Right kidney (tissue), 1 donor: ENCODE measurements around the gene YKT6.
"Not testable (repeated sequence)": the region's sequence is repeated elsewhere in the genome, so short reads cannot be mapped to it uniquely, and the experiment has no call there.

Experiments used
- DNase-seq: peaks from one replicate; pipeline ENCODE4 v3.0.0-alpha.2; 2016

Gene YKT6

GRCh38 chr7:44167920-44168319, 32.9 kb upstream of the YKT6 start:
- no peak for DNase-seq

- DNase-seq, result not testable (repeated sequence)
These were observed 28.9 kb upstream of the YKT6 start for GRCh38 chr7:44171901-44172300.

DNA sequence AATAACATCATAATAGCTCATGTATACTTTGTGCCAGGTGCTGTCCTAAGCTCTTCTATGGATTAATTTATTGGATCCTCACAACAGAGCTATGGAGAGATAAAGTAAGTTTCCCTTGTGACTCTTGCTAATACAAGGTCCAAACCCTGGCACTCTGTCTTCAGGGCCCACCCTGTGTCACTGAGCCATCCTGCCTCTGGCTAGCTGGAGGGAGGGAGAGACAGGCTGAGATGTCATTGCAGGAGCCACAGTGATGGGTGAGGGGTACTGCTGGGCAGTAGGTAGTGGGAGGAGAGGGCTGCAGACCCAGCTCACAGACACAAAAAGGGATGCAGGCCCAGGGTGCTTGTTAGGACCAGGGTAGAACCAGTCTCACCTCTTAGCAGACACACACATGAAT, 28.4 kb upstream of the YKT6 start:
- DNase-seq, result no peak

GRCh38 chr7:44172803-44173424, 27.9 kb upstream of the YKT6 start:
- no peak for DNase-seq

GRCh38 chr7:44173911-44174693, 26.7 kb upstream of the YKT6 start:
- DNase-seq, result no peak

DNA sequence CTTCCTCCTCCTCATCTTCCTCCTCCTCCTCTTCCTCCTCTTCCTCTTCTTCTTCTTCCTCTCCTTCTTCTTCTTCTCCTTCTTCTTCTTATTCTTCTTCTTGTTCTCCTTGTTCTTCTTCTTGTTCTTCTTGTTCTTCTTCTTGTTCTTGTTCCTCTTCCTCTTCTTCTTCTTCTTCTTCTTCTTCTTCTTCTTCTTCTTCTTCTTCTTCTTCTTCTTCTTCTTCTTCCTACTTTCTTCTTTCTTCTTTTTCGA, 26.2 kb upstream of the YKT6 start:
- not testable (repeated sequence) for DNase-seq

DNA sequence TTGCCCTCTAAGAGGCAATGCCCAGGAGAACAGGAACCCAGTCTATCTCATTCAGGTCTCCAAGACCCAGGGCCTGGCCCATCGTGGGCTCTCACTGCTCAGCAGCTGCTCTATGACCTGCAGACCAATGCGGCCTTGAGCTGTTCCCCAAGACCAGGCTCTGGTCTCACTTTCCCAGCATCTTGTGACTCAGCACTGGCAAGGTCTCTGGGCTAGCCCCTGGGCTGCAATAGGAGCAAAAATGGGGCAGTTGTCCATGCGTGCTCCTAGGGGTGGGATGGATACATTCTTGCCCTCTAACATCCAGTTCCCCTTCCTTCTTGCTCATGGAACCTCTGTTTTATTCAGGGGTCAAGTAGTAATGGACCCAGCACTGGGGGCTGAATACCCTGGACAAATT, 25.0 kb upstream of the YKT6 start:
- no peak for DNase-seq

GRCh38 chr7:44176486-44176885, 24.3 kb upstream of the YKT6 start:
- DNase-seq, result no peak

- no peak for DNase-seq
These were observed 23.1 kb upstream of the YKT6 start for GRCh38 chr7:44177570-44178131.

DNA sequence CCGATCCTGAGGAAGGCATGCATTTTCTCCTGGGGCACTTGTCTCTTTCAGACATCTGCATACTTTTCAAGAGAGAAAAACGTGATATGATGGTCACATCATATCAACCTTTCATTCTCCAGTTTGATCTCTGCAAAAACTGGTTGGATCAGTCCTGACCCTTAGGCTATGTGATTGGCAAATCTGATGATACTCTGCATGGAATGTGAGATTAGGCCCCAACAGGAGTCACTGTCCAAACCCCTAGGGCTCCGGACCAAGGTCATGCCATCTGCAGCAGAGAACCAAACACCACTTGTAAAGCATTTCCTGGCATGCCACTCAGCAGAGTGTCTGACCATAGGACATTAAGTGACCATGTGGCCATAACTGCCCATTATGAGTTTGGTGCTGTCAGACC, 20.1 kb upstream of the YKT6 start:
- no peak for DNase-seq

DNA sequence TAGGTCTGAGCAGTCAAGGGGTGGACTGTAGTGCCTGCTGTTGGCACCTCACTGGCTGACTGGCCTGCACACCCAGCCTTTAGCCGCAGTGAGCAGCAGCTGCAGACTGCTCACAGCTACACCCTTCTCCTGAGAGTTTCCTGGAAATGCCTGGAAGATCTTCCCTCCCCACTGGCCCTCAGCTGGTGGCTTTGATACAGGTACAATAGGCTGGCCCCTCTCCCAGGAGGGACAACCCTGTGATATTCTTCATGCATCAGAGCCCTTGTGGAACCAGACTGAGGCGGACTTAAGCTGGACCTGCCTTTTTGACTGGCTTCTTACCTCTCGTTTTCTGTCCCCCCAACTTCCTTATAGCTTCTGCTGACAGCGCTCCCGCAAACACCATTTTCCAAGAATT, 18.0 kb upstream of the YKT6 start:
- no peak for DNase-seq

DNA sequence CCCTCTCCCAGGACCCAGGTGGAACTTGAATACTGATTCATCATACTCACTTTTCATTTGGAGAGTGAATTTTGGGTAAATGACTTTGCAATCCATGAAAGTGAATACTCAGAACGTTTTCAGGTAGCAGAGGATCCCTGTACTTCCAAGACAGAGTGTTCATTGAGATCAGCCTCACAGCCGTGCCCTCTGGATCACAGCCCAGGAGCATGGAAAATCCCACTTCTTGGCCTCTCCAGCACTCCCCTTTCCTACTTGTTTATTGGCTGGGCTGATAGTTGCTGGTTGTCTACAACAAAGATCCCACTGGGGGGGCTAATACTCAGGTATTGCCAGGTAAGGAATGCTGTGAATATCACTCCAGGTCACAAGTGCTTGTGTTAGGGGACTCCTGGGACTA, 17.4 kb upstream of the YKT6 start:
- no peak for DNase-seq

GRCh38 chr7:44184206-44184872, 16.4 kb upstream of the YKT6 start:
- no peak for DNase-seq

- DNase-seq, result no peak
These were observed 15.8 kb upstream of the YKT6 start for GRCh38 chr7:44184873-44185446.

- DNase-seq, result no peak
These were observed 15.0 kb upstream of the YKT6 start for GRCh38 chr7:44185729-44186128.

DNA sequence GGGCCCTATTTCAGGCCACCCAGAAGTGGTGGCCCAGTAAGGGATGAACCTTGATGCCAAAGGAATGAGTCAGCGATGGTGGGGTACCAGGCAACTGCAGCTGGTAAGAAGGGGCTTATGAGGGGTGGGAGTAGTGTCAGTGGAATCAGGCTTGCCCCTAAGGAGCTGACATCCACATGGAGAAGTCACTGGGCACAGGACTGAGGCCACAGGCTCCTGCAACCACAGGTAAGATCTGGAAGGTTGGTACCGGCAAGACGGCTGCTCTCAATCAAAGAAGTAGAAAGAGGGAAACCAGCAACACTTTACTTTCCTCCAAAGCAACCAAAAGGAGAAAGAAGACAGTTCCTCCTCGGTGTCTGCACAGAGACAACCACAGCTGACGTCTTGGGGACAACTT, 14.0 kb upstream of the YKT6 start:
- DNase-seq, result no peak

DNA sequence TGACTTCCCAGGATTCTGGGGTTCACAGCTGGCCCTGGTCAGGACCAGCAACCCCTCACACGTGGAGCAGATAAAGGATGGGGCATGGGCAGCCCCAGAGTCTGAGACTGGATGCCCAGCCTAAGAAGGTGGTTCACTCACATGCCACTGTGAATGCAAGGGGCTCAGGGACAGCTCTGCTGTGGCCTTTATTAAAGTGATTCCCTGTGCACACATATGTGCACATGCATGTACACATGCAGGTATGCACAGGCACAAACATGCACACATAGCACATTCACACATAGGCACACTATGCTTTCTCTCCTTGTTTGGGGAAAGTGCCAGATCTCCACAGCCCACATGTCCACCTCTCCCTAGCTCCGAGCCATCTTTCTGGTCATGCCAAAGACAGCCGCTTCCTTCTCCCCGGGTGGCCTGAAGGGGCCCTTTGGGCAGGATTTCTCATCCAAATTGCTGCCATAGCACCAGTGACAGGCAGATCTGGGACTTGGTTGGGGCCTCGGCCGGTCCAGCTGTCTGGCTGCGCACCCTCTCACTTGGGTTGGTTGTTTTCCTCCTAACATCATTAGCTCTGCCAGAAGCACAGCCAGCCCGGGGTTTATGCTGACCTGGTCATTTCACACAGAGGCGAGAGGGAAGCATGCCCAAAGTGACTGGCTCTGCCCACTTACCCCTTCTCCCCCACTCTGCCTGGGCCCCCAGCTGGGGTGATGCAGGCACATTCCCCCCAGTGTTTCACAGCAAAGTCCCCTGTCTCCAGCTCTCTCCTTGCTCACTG, 13.0 kb upstream of the YKT6 start:
- DNase-seq, result no peak

DNA sequence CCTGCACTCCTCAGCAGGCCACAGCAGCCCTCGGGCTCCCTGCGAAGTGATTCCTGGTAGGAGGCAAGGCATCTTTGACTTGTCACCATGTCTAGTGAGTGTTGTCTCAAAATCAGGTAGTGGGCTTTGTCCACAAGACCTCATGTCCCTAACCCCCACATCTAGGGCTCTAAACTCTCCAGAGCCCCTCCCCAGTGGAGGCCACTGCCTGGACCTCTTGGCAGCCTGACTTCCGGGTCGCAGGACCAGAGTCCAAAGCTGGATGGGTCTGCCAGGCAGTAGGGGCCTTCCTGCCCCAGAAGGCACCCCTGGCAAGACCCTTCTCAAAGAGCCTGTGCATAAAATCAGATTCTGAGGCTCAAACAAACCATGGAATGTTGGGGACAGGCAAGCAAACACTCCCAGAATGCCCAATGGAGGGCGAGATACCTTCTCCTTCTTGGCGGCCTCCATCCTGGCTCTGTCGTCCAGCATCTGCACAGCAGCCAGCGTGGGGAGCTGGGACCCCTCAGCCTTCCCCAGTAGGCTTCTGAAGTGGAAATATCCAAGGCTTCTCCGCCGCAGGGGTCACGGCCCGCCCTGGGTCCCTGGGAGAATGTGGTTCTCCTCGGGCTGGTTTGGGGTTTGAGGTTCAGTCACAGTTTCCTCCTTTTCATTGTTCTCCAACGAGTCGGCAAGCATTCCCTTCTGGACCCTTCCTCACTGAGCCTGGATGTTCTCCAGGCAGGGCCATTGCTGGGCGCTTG, 12.1 kb upstream of the YKT6 start:
- no peak for DNase-seq

GRCh38 chr7:44189286-44189992, 11.3 kb upstream of the YKT6 start, which contains the start of gene GCK:
Gene GCK, minus strand, starts transcription at chr7:44189439. Its CDS starts 486 bp downstream, at chr7:44188953.
- DNase-seq, result peak; percentile 40

DNA sequence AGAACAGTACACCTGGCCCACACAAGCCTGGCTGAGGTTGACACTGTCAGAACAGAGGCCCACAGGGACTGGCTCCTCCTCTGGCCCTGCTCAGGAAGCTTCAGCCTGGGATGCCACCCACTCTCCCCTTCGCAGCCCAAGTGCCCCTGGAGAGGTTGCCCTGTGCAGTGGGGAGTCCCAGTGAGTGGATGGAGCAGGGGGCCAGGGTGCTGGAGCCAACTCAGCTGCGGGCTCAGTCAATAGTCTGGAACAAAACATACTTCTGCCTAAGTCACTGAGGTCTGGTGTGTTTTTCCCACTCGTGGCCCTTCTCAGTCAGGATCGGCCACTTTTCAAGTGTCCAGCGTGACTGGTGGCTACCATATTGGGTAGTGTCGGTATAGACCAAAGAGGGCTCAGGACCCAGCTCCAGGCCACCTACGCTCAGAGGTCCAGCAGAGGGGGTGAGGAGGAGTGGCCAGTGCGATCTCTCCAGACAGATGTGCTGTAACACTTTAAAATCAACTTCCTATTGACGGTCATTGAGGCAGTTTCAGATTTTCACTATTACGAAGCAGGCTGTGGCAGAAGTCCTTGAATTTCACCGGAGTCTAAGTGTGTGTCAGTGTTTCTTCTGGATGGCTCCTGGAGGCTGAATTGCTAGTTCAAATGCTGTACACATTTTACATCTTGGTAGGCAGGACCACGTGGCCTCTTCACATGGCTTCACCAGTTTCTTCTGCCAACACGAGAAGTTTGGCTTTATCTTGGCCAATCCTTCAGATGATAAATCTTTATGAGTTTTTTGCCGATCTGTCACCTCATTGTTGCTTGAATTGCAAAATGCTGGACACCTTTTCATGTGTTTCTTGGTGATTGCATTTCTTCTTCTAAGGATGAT, 10.5 kb upstream of the YKT6 start:
- DNase-seq, result no peak
